Measurements from ENCODE around the gene EEFSEC. TPM values are rescaled to one million over a fixed set of nuclear protein-coding genes. Genes with fewer than 3 reads are reported as not detected.
A peak's percentile ranks its signal among the peaks of the same experiment; 100 is the strongest.

EEFSEC gene
- total RNA-seq, 1 experiment from 2014 or later, result 6.1 TPM

GRCh38 chr3:128410669-128411573, 257.6 kb downstream of the EEFSEC start:
- no peak for DNase-seq (ENCODE audit: low spot score)

DNA sequence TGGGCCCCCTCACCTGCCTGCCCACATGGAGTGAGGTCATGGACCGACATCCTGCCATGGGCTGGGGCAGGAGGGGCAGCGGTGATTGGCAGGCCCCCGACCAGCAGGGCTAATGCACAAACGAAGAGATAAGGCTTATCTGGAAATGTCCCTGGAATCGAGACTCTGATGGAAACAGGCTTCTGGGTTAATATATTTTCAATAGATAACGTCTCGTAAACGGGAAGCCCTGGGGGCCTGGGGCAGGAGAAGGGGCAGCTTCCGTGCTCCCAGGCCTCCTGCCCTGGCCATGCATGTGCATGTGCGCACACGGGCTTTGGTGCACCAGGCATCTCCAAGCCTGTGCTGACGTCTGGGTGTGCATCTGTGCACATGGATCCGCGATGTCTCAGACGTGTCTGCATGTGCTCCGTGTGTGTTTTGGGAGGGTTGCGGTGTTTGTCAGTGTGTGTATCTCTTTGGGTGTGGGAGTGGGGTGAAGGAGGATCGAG, 258.3 kb downstream of the EEFSEC start:
- DNase-seq (ENCODE audit: low spot score), result no peak

DNA sequence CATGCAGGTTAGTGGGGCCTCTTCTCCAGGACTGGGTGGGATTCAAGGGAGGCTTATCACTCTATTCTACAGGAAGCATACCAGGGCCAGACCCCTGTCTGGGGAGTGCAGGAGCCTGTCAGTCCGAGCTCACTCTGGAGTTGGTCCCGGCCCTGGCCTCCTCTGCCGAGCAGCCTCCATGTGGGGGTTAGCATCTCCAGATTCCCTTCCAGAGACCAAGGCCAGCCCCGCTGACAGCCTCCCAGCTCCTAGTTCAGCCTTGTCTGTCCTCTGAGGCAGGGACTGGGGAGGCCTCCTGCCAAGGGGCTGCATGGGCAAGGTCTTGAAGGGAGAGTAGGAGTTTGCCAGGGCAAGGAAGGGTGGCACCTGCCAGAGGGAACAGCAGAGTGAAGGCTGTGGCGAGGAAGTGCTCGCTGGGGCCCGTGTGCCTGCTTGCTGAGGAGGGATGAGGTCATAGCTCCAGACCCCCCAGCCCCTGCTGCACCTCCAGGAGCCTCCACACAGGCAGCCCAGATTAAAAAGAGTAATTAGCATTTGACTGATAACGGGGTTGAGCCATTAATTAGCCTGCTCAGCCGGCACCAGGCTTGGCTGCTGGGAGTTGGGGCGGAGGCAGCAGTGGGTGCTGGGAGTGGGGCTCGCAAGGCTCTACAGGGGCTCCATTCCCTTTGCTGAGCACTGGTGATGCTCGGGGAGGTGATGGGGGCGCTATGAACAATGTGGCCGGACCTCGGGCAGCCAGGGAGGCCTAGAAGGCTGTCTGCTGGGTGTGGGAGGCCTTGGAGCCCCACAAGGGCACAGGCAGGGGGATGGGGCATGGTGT, 259.1 kb downstream of the EEFSEC start:
- no peak for DNase-seq (ENCODE audit: low spot score)

DNA sequence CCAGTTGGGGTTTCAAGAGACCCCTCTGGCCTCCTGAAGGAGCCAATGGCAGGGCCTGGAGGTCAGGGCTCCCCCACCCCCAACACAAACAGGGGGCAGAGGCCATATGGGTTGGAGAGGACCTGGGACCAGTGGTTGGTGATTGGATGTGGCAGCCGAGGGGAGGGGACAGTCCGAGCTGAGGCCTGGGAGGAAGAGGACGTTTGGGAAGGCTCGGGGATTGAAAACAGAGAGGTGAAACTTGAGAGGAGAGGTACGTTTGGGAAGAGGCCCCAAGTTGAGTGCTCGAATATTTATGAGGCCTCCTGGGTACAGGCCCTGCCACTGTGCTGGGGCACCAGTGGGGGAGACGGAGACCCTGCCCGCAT, 259.7 kb downstream of the EEFSEC start:
- DNase-seq (ENCODE audit: low spot score), result no peak

DNA sequence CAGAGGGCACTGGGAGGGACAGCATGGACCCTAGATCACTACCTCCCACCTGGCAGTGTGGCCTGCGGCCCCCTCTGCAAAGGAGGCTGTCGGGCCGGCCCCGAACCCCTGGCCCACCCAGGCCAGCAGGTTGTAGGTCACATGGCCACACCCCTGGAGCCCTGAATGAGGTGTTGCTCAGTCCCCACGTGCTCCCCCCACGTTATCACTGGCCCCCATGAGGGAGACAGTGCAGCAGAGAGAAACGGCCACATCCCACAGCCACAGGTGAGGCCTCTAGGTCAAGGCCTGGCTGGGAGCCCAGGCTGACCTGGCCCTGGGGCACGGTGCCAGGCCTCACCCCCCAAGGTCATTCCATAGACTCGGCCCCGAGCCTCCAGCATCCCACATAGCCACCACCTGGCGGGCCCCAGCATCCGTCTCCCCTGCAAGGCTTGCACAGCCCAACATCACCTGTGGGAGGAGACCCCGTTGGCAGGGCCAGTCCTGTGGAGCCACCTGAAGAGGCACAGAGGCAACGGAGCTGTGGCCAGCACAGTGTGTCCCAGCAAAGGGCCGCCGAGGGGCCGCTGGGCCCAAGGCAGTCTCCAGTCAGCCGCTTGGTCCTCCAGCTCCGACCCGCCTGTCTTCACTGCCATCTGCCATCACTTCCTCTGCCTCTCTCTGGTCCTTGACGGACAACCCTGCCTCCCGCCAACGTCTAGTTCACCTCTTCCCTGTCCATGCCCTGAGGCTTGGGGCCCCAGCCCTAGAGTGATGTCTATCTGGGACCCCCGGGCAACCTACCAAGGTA, 260.3 kb downstream of the EEFSEC start:
- no peak for DNase-seq (ENCODE audit: low spot score)

DNA sequence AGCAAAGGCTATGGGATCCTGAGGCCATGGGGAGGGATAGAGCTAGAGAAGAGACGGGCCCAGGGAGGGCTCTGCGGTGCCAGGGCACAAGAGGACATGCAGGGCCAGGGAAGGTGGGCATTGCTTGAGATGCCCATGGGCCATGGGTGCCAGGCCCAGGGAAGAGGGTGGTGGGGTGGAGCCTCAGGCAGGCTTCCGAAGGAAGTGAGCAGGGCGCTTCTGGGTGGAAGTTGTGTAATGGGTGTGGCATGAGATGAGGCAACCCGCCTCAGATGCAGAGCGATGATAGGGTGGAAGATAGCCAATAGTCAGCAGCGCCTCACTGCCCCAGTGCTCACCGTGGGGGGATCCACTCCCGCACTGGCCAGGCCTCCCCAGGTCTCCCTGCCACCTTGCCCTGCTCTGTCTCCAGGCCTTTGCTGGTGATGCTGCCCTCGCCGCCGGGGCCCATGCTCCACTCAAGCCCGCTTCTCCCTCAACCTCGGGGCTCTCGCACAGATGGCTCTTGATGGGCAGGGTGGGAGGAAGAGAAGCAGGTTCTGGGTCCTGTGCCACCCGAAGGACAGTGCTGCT, 262.0 kb downstream of the EEFSEC start:
- DNase-seq (ENCODE audit: low spot score), result no peak

GRCh38 chr3:128415773-128416577, 262.7 kb downstream of the EEFSEC start:
- DNase-seq (ENCODE audit: low spot score), result no peak

- peak; percentile 94 for DNase-seq (ENCODE audit: low spot score)
Measured at GRCh38 chr3:128416578-128417211, 263.4 kb downstream of the EEFSEC start.

DNA sequence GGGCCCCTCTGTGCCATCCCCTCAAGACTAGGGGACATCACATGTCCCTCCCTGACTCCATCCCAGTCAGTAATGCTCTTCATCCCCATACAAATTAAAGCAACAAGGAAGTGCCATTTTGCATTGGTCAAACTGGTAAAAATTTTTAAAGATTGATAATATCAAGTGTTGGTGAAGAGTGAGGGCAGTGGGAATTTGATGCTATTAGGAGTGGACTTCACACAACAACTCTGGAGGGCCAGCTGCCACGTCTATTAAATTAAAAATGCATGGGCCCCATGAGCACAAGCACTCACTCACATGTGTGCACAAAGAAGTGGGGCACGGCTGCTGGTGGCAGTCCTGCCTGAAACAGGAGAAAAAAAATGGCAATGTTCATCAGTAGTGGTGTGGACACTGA, 265.6 kb downstream of the EEFSEC start:
- no peak for DNase-seq (ENCODE audit: low spot score)

GRCh38 chr3:128419311-128419710, 266.0 kb downstream of the EEFSEC start:
- no peak for DNase-seq (ENCODE audit: low spot score)

- no peak for DNase-seq (ENCODE audit: low spot score)
Measured at GRCh38 chr3:128420289-128420688, 267.0 kb downstream of the EEFSEC start.

DNA sequence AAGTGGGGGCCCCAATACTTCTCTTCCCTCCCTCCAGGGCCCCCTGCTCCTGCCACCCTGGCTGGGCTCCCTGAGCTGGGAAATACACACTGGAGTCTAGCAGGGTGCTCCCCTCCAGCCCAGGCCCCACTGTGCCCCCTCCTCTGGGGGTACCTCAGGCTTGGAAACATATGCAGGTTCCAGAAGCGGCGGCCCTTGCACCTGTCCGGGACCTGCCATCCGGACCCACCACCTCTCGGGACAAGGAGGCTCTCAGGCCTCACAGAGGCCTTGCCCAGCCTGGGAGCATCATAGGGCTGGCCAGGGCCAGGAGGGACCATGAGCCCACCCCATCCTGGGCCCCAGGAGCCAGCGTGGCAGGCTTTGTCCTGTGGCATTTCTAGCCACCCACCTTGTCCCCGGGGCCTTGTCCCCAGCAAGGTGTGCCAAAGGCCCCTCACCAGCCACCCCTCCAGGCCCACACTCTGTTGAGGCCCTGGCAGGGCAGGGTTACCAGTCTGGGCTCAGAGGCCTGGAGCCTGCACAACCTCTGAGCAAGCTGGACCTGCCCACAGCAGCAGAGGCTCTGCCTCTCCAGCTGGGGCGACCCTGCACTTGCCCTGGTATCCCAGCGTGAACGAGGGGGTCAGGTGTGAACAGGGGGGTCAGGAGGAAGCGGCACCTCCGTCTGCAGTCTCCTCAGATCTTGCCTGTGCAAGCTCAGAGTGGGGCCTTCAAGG, 267.6 kb downstream of the EEFSEC start:
- no peak for DNase-seq (ENCODE audit: low spot score)

GRCh38 chr3:128421439-128421836, 268.2 kb downstream of the EEFSEC start:
- DNase-seq (ENCODE audit: low spot score), result no peak

DNA sequence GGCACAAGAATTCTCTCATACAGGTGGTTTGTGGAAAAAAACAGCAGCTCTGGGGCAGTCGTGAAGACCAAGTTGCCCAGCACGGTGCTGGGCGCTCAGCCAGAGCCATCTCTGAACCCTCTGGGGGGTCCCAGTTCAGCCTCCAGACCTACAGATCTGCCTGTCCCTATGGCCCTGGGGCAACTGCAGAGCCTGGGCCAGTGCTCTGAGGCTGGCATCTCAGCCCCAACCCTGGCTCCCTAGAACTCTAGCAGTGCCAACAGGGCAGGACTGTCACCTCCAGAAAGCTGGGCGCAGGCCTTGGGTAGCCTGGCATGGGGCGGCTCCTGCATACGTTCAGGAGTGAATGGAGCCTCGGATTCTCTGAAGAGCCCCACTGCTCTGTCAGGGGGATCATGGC, 268.7 kb downstream of the EEFSEC start:
- no peak for DNase-seq (ENCODE audit: low spot score)

- DNase-seq (ENCODE audit: low spot score), result no peak
Measured at GRCh38 chr3:128422762-128423524, 269.7 kb downstream of the EEFSEC start.

DNA sequence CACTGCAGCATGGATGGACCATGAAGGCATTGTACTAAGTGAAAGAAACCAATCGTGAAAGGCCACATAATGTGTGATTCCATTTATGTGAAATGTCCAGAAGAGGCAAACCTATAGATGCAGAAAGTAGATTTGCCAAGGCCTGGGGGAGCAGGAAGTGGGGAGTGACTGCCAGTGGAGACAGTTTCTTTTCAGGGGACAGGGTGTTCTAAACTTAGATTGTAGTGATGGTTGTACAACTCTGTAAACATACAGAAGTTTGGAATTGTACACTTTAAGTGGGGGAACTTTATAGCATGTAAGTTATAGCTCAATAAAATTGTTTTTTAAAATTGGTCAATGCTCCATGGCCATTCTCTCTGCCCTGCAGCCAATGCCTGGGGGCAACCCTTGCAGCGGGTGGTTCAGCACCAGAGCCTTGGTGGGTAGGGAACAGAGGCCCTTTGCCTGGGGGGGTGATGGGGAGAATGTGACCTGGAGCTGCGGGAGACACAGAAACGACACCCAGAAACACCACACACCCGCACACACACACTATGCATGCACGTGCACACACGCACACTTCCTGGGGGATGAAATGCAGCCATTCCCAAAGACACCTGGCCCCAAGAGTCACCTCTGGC, 270.4 kb downstream of the EEFSEC start:
- DNase-seq (ENCODE audit: low spot score), result no peak

- DNase-seq (ENCODE audit: low spot score), result no peak
Measured at GRCh38 chr3:128424508-128425069, 271.3 kb downstream of the EEFSEC start.
